ENCODE measurements around the gene DGKB.

Gene DGKB

DNA sequence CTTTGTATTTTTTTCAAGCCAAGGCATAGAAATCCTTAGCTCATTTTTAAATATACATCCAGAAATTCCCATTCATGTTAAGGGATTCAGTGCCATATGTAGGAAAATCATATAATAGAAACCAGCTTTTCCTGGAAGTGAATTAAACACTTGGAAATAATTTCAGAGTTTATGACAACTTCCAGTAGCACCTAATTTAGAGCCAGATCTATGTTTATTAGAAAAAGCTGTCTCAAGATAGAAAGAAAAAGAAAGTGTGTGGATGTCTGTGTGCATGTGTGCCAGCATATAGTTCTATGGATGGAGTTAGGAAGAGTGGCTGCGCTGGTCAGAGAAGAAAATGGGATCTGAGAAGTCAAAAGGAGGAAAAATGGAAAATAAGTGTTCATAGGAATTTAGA, 225.7 kb downstream of the DGKB start:
- no peak for FAIRE-seq

DNA sequence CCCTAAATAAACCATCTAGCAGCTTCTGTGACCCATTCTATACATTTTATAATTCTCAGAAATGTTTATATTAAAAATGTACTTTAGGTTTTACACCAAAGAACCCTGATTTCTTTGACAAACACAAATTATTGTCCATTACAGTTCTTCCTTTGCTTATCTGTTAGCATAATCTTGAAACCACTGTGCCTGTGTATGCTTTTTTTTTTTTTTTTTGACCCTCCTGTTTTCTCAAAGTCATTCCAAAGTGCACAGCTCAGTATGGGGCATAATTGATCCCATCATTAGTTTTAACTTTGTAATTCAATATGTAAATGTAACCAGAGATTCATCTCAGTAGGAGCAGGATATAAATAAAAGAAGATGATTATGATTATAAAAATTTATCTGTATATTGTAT, 229.3 kb downstream of the DGKB start:
- FAIRE-seq: no peak

DNA sequence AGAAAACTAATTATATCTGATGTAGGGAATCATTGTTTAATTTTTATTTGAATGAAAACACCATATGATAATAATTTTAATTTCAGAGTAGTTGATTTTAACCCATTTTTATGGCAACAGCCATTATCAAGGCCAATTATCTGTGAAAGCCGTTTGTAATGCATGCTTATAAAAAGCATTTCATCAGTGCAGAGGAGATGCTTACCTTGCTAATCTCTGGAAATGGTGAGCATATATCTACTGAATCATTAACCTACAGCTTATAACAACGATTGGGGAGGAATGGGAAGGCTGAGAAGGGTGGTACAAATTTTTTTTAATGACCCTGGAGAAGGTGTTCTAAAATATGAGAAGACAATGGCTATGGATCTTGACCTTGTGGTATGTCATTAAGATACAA, 235.6 kb downstream of the DGKB start:
- no peak for FAIRE-seq

DNA sequence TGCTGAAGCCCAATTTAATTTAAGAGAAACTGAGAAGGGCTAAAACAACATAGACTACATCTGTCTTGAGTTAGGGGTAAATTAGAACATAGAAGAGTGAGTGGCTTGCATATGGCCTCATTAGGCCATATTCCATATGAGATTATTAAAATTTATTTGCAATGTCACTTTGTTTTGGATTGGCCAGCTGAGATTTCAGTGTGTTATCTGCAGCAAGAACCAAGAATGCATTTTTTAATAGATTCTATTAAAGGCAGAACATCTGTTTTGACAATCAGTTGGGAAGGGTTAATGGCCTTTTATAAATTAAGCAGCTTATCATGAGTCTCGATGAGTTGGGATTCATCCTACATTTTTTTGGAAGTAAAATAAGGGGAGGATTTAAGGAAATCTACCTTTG, 236.2 kb downstream of the DGKB start:
- no peak for FAIRE-seq

DNA sequence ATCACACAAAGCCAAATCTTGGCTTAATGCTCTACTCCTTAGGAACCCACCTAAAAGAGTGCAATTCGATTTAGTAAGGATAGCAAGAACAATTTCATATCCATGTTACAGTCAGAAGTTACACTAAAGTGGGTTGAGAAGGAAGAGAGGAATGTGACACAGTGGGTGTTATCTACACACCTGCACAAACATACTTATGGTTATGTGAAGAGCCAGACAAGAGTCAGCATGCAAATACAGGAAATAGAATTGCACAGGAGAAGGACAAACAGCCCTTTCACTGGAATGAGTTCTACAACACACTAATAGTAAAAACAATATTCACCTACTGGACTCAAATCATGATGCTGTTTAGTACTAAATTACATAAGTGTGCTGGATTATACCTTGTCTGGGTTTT, 262.8 kb downstream of the DGKB start:
- no peak for FAIRE-seq

DNA sequence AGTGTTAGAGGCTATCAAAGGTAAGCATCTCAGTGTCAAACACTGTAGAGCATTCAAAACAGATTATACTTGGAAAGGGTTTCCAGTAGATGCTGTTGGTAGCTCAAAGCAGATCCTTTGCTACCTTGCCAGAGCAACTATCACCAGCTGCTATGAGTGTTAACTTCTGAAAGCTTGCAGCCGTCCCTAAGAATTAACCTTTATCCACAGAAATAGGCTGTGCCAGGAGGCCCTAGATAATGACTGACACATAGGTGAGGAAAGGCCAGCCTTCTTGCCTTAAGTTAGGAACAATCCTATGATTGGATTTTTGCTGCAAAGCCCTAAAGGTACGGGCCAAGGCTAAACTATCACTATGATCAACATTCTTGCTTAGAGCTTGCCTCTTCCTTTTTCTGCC, 263.2 kb downstream of the DGKB start:
- no peak for FAIRE-seq

DNA sequence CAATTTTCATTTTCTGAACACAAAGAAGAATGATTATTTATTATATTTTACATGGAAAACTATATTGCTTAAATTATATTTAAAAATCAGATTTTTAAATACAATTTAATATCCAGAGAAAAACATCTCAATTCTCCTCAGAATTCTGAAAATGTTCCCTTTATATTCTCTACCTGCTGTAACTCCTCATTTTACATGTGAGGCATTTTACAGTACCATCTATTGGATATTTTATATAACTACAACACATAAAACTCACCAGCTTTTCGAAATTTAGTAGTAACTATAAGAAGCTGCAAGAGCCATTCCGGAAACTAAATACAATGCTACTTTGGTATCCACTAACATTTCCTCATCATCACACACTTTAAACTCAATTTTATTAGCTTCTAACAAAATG, 264.6 kb downstream of the DGKB start:
- FAIRE-seq: peak; percentile 30

DNA sequence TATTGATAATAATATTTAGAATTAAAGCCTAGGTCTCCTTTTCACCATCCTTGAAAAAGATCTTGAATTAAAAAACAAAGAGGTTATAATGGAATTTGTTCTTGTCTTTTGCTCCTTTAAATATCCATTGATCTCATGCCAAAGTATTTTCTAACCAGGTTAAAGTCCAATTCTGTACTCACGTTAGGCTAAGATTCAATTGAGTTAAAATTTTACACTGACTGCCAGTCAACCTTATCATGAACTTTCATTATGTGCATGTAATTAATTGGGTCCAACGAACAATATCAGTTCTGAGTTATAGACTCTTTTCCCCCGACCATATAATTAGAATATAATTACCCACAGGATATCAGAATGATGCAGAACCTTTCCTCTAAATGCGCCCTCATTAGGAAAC, 266.6 kb downstream of the DGKB start:
- FAIRE-seq: no peak

DNA sequence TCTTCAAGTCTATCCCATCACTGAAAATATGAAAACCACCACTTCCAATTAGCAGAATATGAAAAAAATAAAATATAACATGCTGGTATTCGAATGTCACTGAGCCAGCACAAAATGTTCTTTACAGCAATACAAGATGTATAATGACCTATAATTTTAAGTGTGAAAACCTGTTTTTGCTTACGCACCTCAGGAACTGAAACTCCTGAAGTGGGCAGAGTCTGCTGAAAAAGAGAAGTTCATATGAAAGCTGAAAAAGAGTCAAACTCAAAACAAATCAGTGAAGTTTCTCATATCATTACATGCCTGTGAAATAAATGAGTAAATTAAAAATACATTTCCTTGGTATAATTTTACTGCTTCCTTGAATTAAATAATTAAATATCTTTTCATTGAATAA, 272.5 kb downstream of the DGKB start:
- no peak for FAIRE-seq

DNA sequence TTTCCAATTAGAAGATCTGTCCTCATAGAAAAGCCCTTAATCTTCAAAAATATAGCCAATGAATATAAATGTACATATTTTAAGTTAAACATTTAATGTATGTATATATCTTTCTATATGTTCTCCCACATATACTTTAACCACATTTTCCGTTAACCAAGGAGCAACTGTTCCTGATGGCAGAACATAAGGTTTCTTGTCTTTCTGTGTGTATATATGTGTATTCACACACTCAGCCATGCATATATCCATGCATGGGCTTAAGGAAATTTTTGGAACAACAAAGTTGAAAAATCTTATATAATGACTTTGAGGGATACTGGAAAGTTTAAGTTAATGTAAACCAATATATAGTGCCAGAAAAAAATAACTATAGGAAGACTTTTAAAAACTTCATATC, 274.0 kb downstream of the DGKB start:
- no peak for FAIRE-seq

DNA sequence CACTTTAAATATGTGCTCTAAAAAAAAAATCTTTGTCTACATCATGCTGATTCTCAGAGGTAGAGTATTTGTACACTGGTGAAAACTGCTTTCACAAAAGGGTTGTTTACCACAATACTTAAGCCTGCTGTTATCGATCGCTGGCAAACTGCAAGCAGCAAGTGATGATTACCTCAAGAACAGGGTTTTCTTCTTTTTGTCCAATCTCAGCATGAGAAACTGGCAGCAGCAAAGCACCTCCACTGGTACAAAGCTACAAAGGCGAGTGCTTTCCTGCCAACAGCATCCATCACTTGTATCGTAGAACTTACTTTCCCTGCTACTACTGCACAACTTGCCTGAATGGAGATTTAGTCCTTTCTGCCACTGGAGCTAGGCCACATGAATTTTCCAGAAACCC, 276.5 kb downstream of the DGKB start:
- FAIRE-seq: no peak

DNA sequence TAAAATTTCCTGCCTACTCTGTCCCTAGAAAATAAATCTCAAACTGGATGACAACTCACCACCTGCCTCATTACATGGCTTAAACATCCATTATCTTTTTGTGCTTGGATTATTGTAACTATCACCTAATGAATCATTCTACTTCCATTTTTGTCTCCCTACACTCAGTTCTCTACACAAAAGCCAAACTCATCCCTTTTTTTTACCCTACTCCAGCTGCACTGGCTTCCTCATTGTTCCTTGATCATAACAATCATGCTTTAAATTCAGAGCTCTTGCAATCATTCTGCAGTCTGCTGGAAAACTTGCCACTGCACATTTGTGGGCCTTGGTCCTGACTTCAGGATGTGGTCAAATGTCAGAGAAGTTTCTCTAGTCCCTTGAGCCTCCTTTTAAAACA, 280.0 kb downstream of the DGKB start:
- no peak for FAIRE-seq

DNA sequence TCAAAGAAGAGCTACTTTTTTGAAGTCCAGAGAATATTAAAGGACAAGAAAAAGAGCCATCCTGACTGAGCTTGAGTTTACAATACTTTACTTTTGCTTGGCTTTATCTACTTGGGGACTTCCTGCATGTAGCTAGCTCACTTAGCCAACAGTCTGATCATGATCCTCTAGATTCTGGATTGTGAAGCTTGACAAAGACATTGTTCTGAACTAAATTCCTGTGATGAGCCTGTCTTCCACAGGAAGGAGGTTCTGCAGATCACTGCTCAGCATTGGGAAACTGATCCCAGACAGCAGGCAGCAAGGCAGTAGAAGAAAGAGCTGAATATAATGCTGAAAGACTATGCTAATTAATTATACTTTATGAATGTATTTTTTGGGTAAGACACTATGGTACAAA, 296.4 kb downstream of the DGKB start:
- no peak for FAIRE-seq

DNA sequence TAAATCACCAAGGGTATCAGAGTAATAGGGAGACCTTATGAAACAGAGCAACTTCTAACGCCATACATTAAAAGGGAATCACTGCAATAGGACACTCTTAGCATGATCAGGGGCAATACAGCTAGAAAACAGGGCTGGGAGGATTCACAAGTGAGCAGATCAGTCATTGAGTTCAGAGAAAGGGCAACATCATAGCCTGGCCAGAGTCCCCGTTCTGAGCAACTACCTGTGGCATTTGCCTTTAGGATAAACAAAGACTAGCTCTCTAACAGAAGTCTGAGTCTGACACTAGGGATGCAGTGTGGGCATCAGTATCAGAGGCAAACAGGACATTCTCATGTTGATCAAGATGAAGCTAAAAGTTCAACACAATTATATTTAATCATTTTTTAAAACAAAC, 297.9 kb downstream of the DGKB start:
- FAIRE-seq: no peak

DNA sequence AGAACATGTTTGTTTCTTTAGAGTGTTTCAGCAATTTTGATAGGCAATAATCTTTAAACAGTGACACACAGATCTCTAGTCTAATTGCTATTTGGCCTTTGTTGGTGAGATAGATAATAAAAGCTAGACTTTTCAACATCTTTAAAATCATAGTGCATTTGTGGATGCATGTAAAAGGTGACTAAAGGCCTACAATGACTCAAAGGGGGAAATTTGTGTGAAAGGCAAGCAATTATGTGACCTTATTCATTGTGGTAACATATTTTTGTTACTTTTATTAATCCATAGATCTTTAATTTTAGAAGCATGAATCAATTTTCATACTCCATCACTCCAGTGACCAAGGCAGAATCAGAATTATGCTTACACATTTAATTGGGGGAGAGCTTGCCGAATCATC, 299.7 kb downstream of the DGKB start:
- no peak for FAIRE-seq

DNA sequence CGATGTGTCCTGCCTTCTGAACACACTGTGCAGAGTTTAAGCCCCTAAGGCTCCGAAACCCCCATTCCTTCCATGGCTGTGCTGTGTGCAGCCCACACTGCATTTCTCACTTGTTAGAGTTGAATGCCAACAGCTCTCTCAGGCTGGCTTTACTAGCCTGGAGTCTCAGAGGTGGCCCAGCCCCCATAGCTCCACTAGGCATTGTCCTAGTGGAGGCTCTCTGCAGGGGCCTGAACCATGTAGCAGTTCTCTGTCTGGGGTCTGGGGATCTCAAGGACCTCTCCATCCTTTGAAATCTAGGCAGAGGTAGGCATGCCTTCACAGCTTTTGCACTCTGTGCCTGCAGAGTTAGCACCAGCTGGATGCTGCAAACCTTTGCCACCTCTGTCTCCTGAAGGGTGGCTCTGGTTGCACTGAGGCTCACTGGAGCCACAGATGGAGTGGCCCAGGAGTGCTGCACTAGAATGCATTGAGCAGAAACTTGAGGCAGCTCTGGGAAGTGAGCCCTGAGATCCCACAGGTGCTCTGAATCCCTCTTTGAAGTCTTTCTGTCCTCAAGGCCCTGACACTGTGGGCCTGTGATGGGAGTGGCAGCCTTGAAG, 301.7 kb downstream of the DGKB start:
- FAIRE-seq: no peak

DNA sequence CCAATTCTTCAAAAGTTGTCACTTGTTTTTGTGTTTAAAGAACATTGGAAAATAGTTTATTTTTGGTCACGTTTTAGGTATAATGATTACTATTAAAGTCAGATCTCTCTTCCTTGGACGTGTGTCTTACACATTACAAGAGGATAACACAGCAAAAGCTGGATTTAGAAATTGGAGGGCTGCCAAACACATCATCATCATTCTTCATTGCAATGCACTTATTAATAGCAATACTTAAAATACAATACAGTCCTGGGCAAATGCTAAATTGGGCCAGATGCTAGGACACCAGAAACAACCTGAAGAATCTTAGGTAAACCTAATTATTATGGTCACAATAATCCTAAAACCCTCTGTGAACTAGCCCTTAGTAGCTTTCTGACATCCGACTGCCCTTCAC, 303.6 kb downstream of the DGKB start:
- no peak for FAIRE-seq

DNA sequence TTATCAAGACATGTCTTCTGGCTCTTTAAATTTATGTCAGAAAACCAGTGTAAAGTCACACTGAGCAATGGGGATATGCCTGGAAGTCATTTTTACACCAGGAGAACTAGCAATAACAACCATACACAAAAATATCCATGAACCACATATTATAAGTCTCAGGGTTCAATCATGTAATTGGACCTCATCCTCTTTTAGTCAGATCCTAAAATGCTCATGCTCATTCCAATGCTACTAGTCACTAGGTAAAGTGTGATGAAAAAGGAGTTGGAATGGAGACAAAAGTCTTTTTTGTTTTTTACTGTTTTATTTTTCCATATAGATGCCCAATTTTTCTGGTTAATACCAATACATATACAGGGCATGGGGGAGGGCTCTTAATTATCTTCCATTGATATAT, 306.1 kb downstream of the DGKB start:
- no peak for FAIRE-seq

DNA sequence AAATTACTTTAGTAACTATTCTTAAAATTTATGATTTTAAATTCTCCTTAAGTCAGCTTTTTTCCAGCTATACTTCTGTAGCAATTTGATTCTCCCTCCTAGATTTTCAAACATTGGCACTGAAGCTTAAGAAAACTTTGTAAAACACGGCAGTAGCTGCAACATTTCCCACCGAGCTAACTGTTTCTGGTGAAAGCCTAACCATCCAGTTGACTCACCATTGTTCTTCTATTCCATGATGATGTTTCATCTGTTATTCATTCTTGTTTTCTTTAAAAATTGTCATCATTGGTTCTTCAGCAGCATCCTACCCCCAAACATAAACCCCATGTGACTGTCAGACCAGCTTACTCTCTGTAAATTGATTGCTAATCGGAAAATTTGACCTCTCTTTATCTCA, 312.3 kb downstream of the DGKB start:
- no peak for FAIRE-seq

DNA sequence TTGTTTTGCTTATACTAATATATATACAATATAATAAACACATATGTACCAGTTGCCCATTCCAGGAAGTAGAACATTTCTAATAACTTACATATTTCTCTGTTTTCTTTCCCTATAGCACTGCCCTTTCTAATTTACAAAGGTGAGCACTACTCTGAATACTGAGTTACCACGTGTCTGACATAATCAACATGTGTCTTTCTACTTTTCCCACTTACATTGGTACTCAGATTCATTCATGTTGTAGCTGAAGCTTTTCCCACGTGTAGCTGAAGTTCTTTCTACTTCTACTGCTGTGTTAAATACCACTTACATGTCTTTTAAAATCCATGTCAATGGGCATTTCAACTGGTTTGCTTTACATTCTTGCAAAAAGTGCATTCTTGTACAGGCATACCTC, 317.3 kb downstream of the DGKB start:
- FAIRE-seq: no peak

DNA sequence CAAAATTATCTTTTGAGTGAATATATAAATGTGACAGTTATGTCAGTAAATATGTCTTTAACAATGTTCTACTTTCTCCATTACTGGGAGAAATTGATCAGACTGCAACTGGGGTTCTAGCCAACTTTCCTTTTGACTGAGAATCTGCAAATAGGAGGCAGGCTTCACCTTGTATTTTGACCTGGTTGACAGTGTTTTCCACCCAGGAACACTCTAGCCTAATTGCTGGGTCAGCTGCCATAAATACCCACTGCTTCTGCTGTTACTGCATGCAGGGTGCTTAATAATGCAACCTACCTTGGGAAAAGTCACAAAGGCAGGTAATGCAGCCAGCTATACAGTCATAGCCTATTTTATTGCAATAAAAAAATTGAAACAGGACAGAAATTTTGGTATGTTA, 319.0 kb downstream of the DGKB start:
- FAIRE-seq: no peak

DNA sequence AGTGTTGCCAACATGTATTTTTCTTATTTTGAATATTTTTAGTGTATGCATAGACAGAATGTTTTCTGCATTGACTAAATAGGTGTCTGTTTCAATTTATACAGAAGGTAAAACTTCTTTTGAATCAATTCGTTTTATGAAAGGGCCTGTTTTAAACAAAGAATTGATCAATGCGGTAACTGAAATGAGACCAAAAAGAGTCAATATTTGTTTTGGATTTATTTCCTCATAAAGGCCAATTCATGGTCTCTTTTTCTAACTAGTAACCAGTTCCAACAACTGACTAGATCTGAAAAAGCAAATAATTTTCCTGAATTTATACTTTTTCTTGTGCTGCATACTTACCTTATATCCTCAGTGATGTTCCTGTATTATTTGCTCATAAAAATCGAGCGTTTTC, 320.5 kb downstream of the DGKB start:
- FAIRE-seq: no peak

DNA sequence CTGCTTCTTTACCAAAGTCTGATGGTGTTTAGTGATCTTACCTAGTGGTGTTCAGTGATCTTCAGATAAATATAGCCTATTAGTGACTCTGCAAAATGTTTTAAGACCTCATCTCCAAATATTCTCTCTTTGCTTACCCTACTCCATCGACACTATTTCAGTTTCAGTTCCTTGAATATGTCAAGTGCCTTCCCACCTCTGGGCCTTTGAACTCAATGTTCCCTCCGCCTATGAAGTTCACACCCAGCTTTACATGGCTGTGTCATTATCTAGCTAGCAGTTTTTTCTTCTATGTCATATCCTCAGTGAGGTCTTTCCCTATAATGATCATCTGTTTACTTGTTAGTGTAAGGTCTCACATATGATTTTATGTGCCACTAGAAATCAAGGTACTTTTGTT, 322.6 kb downstream of the DGKB start:
- no peak for FAIRE-seq

DNA sequence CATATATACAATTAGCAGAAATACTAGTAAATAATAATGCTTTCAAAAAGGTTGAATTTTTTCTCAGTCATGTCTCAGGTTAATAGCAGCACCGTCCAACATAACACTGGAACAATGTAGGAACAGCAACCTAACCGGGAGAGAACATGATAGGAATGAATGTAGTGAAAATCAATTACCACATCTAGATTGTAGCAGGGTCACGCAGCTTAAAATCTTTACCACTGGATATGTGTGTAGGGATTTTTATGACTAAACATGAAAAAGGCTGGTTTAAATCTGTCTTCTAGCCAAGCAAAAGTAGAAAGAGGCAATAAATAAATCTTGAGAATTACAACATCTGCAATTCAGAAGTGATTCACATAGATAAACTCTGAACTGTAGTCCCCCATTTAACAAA, 326.0 kb downstream of the DGKB start:
- FAIRE-seq: no peak

DNA sequence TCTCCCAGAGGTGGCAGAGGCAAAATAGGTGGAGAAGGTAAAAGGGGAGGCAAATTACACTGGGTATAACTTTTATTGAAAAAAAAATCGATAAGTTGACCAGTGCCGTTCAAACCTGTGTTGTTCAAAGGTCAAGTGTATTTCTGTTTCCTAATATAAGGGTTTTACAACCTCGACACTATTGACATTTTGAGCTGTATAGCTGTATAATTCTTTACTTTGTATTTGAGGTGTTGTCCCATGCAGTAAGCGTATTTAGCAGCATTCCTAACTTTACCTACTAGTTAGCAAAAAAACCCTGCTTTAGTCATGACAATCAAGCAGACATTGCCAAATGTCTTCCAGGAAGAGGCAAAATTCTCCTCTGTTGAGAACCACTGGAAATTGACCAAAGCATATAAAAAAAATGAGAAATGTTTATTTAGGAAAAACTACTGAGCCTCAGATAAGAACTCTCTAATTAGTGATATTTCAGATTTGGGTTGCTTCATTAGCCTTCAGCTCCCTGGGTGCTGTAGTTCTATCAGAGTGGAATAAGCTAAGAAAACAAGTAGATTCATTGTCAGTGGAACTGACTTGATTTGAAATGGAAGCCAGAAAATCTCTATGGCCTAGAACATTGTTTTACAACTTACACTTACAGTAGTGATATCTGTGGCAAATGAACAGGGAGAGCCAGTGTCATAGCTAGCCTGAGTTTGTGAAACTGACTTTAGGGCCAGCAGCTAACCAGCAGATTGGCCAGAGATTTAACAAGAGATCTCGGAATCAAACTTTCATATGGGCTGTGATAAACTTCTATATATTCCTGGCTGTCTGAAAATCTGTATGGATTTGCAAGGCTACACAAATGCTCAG, 331.6 kb downstream of the DGKB start:
- FAIRE-seq: no peak

Measured in islet of Langerhans (tissue), 1 donor.